Measurements from ENCODE around the gene HNF4A.

HNF4A gene

GRCh38 chr20:44357020-44357419, 1.5 kb downstream of the HNF4A start:
- DNase-seq (ENCODE audit: extremely low spot score), result no peak
- POLR2A ChIA-PET, result no interaction called here
- TF ChIP-seq L3MBTL2 (conservative IDR thresholded peaks at IDR 0.05), result no peak
- TF ChIP-seq TARDBP (IDR thresholded peaks at IDR 0.05), result no peak
- TF ChIP-seq LEF1 (IDR thresholded peaks at IDR 0.05; ENCODE audit: borderline replicate concordance), result no peak
- TF ChIP-seq SUZ12 (IDR thresholded peaks at IDR 0.05), result no peak
- TF ChIP-seq FOXM1 (IDR thresholded peaks at IDR 0.05; ENCODE audit: borderline replicate concordance), result no peak
- no peak for TF ChIP-seq ARNT (IDR thresholded peaks at IDR 0.05)
- TF ChIP-seq FOXK2 (IDR thresholded peaks at IDR 0.05), result no peak
- no peak for TF ChIP-seq SP1 (IDR thresholded peaks at IDR 0.05)
- TF ChIP-seq ELF4 (IDR thresholded peaks at IDR 0.05), result no peak
- no peak for TF ChIP-seq FOXA1 (IDR thresholded peaks at IDR 0.05)
- TF ChIP-seq PKNOX1 (IDR thresholded peaks at IDR 0.05), result no peak
- no peak for TF ChIP-seq CTBP1 (IDR thresholded peaks at IDR 0.05; ENCODE audit: borderline replicate concordance)
- no peak for TF ChIP-seq HDGF (IDR thresholded peaks at IDR 0.05; ENCODE audit: borderline replicate concordance)
- TF ChIP-seq BHLHE40 (IDR thresholded peaks at IDR 0.05; ENCODE audit: borderline replicate concordance), result no peak
- TF ChIP-seq ZNF384 (IDR thresholded peaks at IDR 0.05), result no peak
- no peak for TF ChIP-seq NFRKB (IDR thresholded peaks at IDR 0.05)
- CTCF ChIA-PET, result no interaction called here

GRCh38 chr20:44357555-44358125, 2.1 kb downstream of the HNF4A start:
- no peak for TF ChIP-seq CTBP1 (IDR thresholded peaks at IDR 0.05; ENCODE audit: borderline replicate concordance)
- no peak for TF ChIP-seq HDGF (IDR thresholded peaks at IDR 0.05; ENCODE audit: borderline replicate concordance)
- TF ChIP-seq NFRKB (IDR thresholded peaks at IDR 0.05), result no peak
- TF ChIP-seq ARNT (IDR thresholded peaks at IDR 0.05), result no peak
- no peak for TF ChIP-seq SUZ12 (IDR thresholded peaks at IDR 0.05)
- TF ChIP-seq ELF4 (IDR thresholded peaks at IDR 0.05), result no peak
- no peak for TF ChIP-seq SP1 (IDR thresholded peaks at IDR 0.05)
- TF ChIP-seq TARDBP (IDR thresholded peaks at IDR 0.05), result no peak
- TF ChIP-seq FOXM1 (IDR thresholded peaks at IDR 0.05; ENCODE audit: borderline replicate concordance), result no peak
- no peak for TF ChIP-seq L3MBTL2 (conservative IDR thresholded peaks at IDR 0.05)
- no peak for TF ChIP-seq BHLHE40 (IDR thresholded peaks at IDR 0.05; ENCODE audit: borderline replicate concordance)
- no peak for TF ChIP-seq FOXA1 (IDR thresholded peaks at IDR 0.05)
- no peak for TF ChIP-seq ZNF384 (IDR thresholded peaks at IDR 0.05)
- no peak for TF ChIP-seq PKNOX1 (IDR thresholded peaks at IDR 0.05)
- no peak for TF ChIP-seq FOXK2 (IDR thresholded peaks at IDR 0.05)
- TF ChIP-seq LEF1 (IDR thresholded peaks at IDR 0.05; ENCODE audit: borderline replicate concordance), result no peak

GRCh38 chr20:44358776-44359175, 3.3 kb downstream of the HNF4A start:
- ChIA-PET CTCF (no interaction called here), POLR2A (no interaction called here)
- DNase-seq (ENCODE audit: extremely low spot score), result no peak
- no peak for TF ChIP-seq SUZ12 (IDR thresholded peaks at IDR 0.05)
- no peak for TF ChIP-seq PKNOX1 (IDR thresholded peaks at IDR 0.05)
- no peak for TF ChIP-seq BHLHE40 (IDR thresholded peaks at IDR 0.05; ENCODE audit: borderline replicate concordance)
- no peak for TF ChIP-seq ARNT (IDR thresholded peaks at IDR 0.05)
- no peak for TF ChIP-seq TARDBP (IDR thresholded peaks at IDR 0.05)
- no peak for TF ChIP-seq FOXK2 (IDR thresholded peaks at IDR 0.05)
- TF ChIP-seq LEF1 (IDR thresholded peaks at IDR 0.05; ENCODE audit: borderline replicate concordance), result no peak
- TF ChIP-seq FOXA1 (IDR thresholded peaks at IDR 0.05), result no peak
- TF ChIP-seq SP1 (IDR thresholded peaks at IDR 0.05), result no peak
- TF ChIP-seq NFRKB (IDR thresholded peaks at IDR 0.05), result no peak
- TF ChIP-seq L3MBTL2 (conservative IDR thresholded peaks at IDR 0.05), result no peak
- no peak for TF ChIP-seq ZNF384 (IDR thresholded peaks at IDR 0.05)
- no peak for TF ChIP-seq FOXM1 (IDR thresholded peaks at IDR 0.05; ENCODE audit: borderline replicate concordance)
- TF ChIP-seq ELF4 (IDR thresholded peaks at IDR 0.05), result no peak

More at GRCh38 chr20:44357555-44358125, 2.1 kb downstream of the HNF4A start:
- ChIA-PET CTCF (no interaction called here), POLR2A (no interaction called here)
- DNase-seq (ENCODE audit: extremely low spot score), result no peak

- POLR2A ChIA-PET, result no interaction called here
- TF ChIP-seq ZNF384 (IDR thresholded peaks at IDR 0.05) (no peak), ELF4 (IDR thresholded peaks at IDR 0.05) (no peak), FOXM1 (IDR thresholded peaks at IDR 0.05; ENCODE audit: borderline replicate concordance) (no peak), LEF1 (IDR thresholded peaks at IDR 0.05; ENCODE audit: borderline replicate concordance) (no peak), ARNT (IDR thresholded peaks at IDR 0.05) (no peak), PKNOX1 (IDR thresholded peaks at IDR 0.05) (no peak), FOXA1 (IDR thresholded peaks at IDR 0.05) (no peak), L3MBTL2 (conservative IDR thresholded peaks at IDR 0.05) (no peak), NFRKB (IDR thresholded peaks at IDR 0.05) (no peak), SP1 (IDR thresholded peaks at IDR 0.05) (no peak), SUZ12 (IDR thresholded peaks at IDR 0.05) (no peak), CTBP1 (IDR thresholded peaks at IDR 0.05; ENCODE audit: borderline replicate concordance) (no peak)
- DNase-seq (ENCODE audit: extremely low spot score), result no peak
- CTCF ChIA-PET, result interaction anchor here (0.6 kb wide), 1 partner anchor 131 kb away, joined by 8 read pairs; no protein-coding TSS in a partner anchor
Measured at GRCh38 chr20:44360221-44360620, 4.7 kb downstream of the HNF4A start.

DNA sequence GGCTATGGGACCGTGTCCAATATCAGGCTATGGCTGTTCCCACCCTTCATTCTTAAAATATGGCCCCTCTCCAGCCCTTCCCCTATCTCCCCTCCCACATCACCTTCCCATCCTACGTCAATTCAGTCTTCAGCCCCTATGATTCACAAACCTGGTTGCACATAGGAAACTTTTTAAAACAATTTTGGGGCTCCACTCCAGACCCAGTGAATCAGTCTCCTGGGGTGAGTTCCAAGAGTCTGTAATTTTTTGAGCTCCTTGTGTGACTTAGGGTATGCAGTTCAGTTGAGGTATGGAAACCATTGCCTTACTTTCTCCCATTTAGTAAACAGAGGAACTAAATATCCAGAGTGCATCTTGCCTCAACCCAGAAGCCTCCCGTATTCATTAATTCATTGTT, 5.5 kb downstream of the HNF4A start:
- no peak for DNase-seq (ENCODE audit: extremely low spot score)
- TF ChIP-seq FOXK2 (IDR thresholded peaks at IDR 0.05) (no peak), PKNOX1 (IDR thresholded peaks at IDR 0.05) (no peak), LEF1 (IDR thresholded peaks at IDR 0.05; ENCODE audit: borderline replicate concordance) (no peak), ZNF384 (IDR thresholded peaks at IDR 0.05) (no peak), ARNT (IDR thresholded peaks at IDR 0.05) (no peak), NFRKB (IDR thresholded peaks at IDR 0.05) (no peak), ELF4 (IDR thresholded peaks at IDR 0.05) (no peak), SUZ12 (IDR thresholded peaks at IDR 0.05) (no peak), HDGF (IDR thresholded peaks at IDR 0.05; ENCODE audit: borderline replicate concordance) (no peak), FOXA1 (IDR thresholded peaks at IDR 0.05) (no peak), SP1 (IDR thresholded peaks at IDR 0.05) (no peak), CTBP1 (IDR thresholded peaks at IDR 0.05; ENCODE audit: borderline replicate concordance) (no peak), BHLHE40 (IDR thresholded peaks at IDR 0.05; ENCODE audit: borderline replicate concordance) (no peak), TARDBP (IDR thresholded peaks at IDR 0.05) (no peak), L3MBTL2 (conservative IDR thresholded peaks at IDR 0.05) (no peak), FOXM1 (IDR thresholded peaks at IDR 0.05; ENCODE audit: borderline replicate concordance) (no peak)
- ChIA-PET CTCF (interaction anchor here (1.0 kb wide), 1 partner anchor 23 kb away, joined by 3 read pairs; no protein-coding TSS in a partner anchor), POLR2A (no interaction called here)
